Esophagus muscularis mucosa (tissue), 4 donors: Measurements from ENCODE around the gene PCDHA5. TPM values are rescaled to one million over a fixed set of nuclear protein-coding genes. Genes with fewer than 3 reads are reported as not detected.

Experiments used
- DNase-seq: peaks from one replicate; pipeline ENCODE4 v3.0.0-alpha.2; 2017; ENCODE audit errors: extremely low spot score
- H3K27ac ChIP-seq, 4 donors: fragments of 200-600 bp; sonication (generic); replicated peaks in 1 of 4; 1 replicate in 3 of 4; 2 replicates in 1 of 4; pipeline ENCODE4 v1.5.1; 2016 to 2019; ENCODE audit warnings: mild to moderate bottlenecking in 1 of 4
- H3K27me3 ChIP-seq, 4 donors: fragments of 200-600 bp; sonication (generic); one replicate each; pipeline versions ENCODE4 v1.5.1 to v1.6.0; 2016 to 2019
- H3K36me3 ChIP-seq, 4 donors: fragments of 200-600 bp; sonication (generic); one replicate each; pipeline ENCODE4 v1.5.1; 2016 to 2019
- H3K4me1 ChIP-seq, 4 donors: fragments of 200-600 bp; sonication (generic); one replicate each; pipeline ENCODE4 v1.5.1; 2016 to 2019
- H3K4me3 ChIP-seq, 4 donors: fragments of 200-600 bp; sonication (generic); 1 replicate in 2 of 4; 2 replicates in 2 of 4; pipeline ENCODE4 v1.5.1; 2016 to 2019; ENCODE audit warnings: mild to moderate bottlenecking in 4 of 4, moderate library complexity in 1 of 4
- H3K9me3 ChIP-seq, 4 donors: fragments of 200-600 bp; sonication (generic); 1 replicate in 3 of 4; 2 replicates in 1 of 4; pipeline ENCODE4 v1.5.1; 2016 to 2019
- CTCF ChIP-seq, 3 experiments: fragments of 200-600 bp in 2 of 3; fragments of 450-650 bp in 1 of 3; sonication (generic) in 2 of 3; IDR thresholded peaks; one replicate each; pipeline ENCODE4 v1.5.1; 2017 to 2019; ENCODE audit warnings: antibody characterized with exemption in 3 of 3, mild to moderate bottlenecking in 2 of 3, moderate library complexity in 1 of 3
- EP300 ChIP-seq: sonication (generic); formaldehyde crosslinking; IDR thresholded peaks from one replicate; pipeline ENCODE4 v1.6.1; 2017; ENCODE audit warnings: antibody characterized with exemption
- POLR2A ChIP-seq: fragments of 450-650 bp; IDR thresholded peaks from one replicate; pipeline ENCODE4 v1.6.1; 2017; ENCODE audit warnings: antibody characterized with exemption, moderate library complexity, mild to moderate bottlenecking, low read depth
- POLR2AphosphoS5 ChIP-seq, 2 donors: sonication (generic); formaldehyde crosslinking; IDR thresholded peaks; one replicate each; pipeline ENCODE4 v1.6.1; 2017; ENCODE audit warnings: antibody characterized with exemption in 2 of 2
- WGBS: methylation state at CpG from one replicate; pipeline ENCODE4 v1.1.5; 2018; 5-methylcytosine and 5-hydroxymethylcytosine counted together
- intact Hi-C: fragments of 100-400 bp; cut with DNase I; formaldehyde crosslinking; loops from one replicate; pipeline ENCODE4 v1.15.1; 2023
- total RNA-seq, 4 donors: library from RNA; depleted of rRNA; stranded (reverse); fragments of >200 nt; gene quantifications; one replicate each; pipeline versions ENCODE4 v1.1.0 to v1.2.1, GENCODE V29; 2016

Gene PCDHA5
- total RNA-seq, 4 donors from 2014 or later = 0.17 to 0.69 (median 0.30) TPM

GRCh38 chr5:140855772-140856674 lies 34.6 kb downstream of the PCDHA5 start, which contains the start of gene PCDHA10:
TSS of gene PCDHA10 (plus strand) at chr5:140855897. CDS start at chr5:140856049, 152 bp downstream.
- WGBS = 21% methylated on average over 44 of the region's 44 CpGs
- intact Hi-C loops = no loop called here
- H3K27me3 ChIP-seq = peaks cover 0 to 63% (median 0%) of the 10 kb centered on the region in 4 donors
- H3K36me3 ChIP-seq = no peaks in the 10 kb centered on the region
- H3K9me3 ChIP-seq = peaks cover 0 to 30% (median 27%) of the 10 kb centered on the region in 4 donors
- no peak for TF ChIP-seq EP300
- TF ChIP-seq POLR2A = no peak
- no peak for TF ChIP-seq POLR2AphosphoS5 (IDR thresholded peaks at IDR 0.05)
- peak; percentile 25 to 29 (median 28) for TF ChIP-seq CTCF (IDR thresholded peaks at IDR 0.05)
- peak within 1 kb of the TSS in 1 of 4 donors; percentile 13 for H3K27ac ChIP-seq
- DNase-seq = no peak
- H3K4me3 ChIP-seq = peak within 1 kb of the TSS; percentile 24 to 48 (median 45)
- no peaks in the 10 kb centered on the region for H3K4me1 ChIP-seq

GRCh38 chr5:140857177-140857986 lies 36.0 kb downstream of the PCDHA5 start:
- WGBS = 45% methylated on average over 37 of the region's 94 CpGs
- H3K4me3 ChIP-seq = no peak overlapping the region
- peaks cover 0 to 43% (median 33%) of the 10 kb centered on the region in 4 donors for H3K9me3 ChIP-seq
- H3K27me3 ChIP-seq = peaks cover 0 to 73% (median 1%) of the 10 kb centered on the region in 4 donors
- TF ChIP-seq POLR2A = no peak
- no peak for TF ChIP-seq EP300
- TF ChIP-seq CTCF (IDR thresholded peaks at IDR 0.05) = no peak
- TF ChIP-seq POLR2AphosphoS5 (IDR thresholded peaks at IDR 0.05) = no peak
- no peak for DNase-seq
- H3K4me1 ChIP-seq = no peaks in the 10 kb centered on the region
- H3K36me3 ChIP-seq = no peaks in the 10 kb centered on the region
- H3K27ac ChIP-seq = no peak overlapping the region
- intact Hi-C loops = no loop called here

- 80% methylated on average over 2 of the region's 22 CpGs for WGBS
- TF ChIP-seq POLR2A (no peak), POLR2AphosphoS5 (IDR thresholded peaks at IDR 0.05) (no peak), EP300 (no peak), CTCF (IDR thresholded peaks at IDR 0.05) (no peak)
- H3K4me1 ChIP-seq = no peaks in the 10 kb centered on the region
- peaks cover 0 to 73% (median 1%) of the 10 kb centered on the region in 4 donors for H3K27me3 ChIP-seq
- DNase-seq = no peak
- no peak overlapping the region for H3K4me3 ChIP-seq
- H3K27ac ChIP-seq = no peak overlapping the region
- peaks cover 0 to 48% (median 36%) of the 10 kb centered on the region in 4 donors for H3K9me3 ChIP-seq
- intact Hi-C loops = no loop called here
- H3K36me3 ChIP-seq = peaks cover 0 to 3% (median 0%) of the 10 kb centered on the region in 4 donors
Observed at GRCh38 chr5:140857987-140858240, 36.5 kb downstream of the PCDHA5 start.

GRCh38 chr5:140862441-140863295 lies 41.3 kb downstream of the PCDHA5 start:
- TF ChIP-seq EP300 (no peak), CTCF (IDR thresholded peaks at IDR 0.05) (no peak), POLR2AphosphoS5 (IDR thresholded peaks at IDR 0.05) (no peak), POLR2A (no peak)
- 52% methylated on average over 44 of the region's 76 CpGs for WGBS
- Histone ChIP-seq H3K9me3 (peaks cover 0 to 41% (median 22%) of the 10 kb centered on the region in 4 donors), H3K27me3 (peaks cover 0 to 46% (median 1%) of the 10 kb centered on the region in 4 donors), H3K4me3 (no peak overlapping the region), H3K36me3 (peaks cover 0 to 4% (median 0%) of the 10 kb centered on the region in 4 donors), H3K4me1 (no peaks in the 10 kb centered on the region), H3K27ac (no peak overlapping the region)
- DNase-seq = no peak
- intact Hi-C loops = no loop called here
